ENCODE results near the gene MTHFSD.

The MTHFSD gene

DNA sequence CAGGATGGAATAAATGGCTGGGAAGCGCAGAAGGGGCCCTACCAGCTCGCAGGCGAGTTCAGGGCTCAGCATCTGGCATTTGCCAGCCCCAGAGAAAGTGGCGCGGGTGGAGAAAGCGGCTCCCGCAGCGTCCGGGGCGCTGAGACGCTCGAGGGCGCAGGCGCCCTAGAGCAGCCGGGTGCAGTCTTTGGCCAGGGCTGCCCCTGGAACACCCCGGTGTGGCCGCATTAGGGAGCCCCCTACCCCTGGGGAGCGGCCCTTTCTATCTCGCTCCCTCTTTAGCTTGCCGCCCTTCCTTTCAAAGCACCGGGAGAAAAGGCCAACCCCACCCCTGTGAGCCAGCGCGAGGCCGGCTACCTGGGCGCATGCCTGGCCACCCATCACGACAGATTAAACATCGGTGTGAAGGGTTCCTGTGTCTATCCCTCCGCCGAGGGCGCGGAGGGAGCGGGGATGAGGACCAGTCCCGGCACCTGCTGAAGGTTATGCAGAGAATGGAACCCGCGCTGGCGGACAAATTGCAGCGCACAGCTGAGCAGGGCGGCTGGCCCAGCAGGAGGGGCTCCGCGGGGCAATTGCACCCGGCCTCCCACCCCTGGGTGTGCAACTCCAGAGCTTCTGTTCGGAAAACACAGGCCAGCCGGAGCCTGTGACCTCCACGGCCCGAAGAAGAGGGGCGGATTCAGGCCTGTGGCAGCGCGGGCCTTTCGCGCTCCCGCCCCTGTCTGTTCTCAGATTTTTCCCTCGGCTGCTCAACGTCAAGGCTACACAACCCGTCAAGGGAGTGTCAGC, 60.3 kb downstream of the MTHFSD start:
- Histone ChIP-seq H3K27me3 (replicated peaks; ENCODE audit: insufficient read depth, low read length) (peaks cover 61% of the 10 kb centered on the region), H4K20me1 (ENCODE audit: insufficient read depth, low read length) (no peaks in the 10 kb centered on the region), H3K9me2 (replicated peaks; ENCODE audit: insufficient read depth, low read length) (no peaks in the 10 kb centered on the region), H3K9ac (ENCODE audit: low read length) (no peak overlapping the region), H2AFZ (ENCODE audit: low read length) (no peak overlapping the region), H3K4me3 (ENCODE audit: low read length) (no peak overlapping the region), H3K4me2 (ENCODE audit: low read depth, low read length) (no peak overlapping the region), H3K4me1 (ENCODE audit: low read length) (no peaks in the 10 kb centered on the region), H3K79me2 (ENCODE audit: low read length) (no peaks in the 10 kb centered on the region), H3K36me3 (replicated peaks; ENCODE audit: insufficient read depth, low read length) (no peaks in the 10 kb centered on the region), H3K9me3 (replicated peaks; ENCODE audit: insufficient read depth, low read length) (no peaks in the 10 kb centered on the region), H3F3A (ENCODE audit: insufficient read depth, low read length) (no peaks in the 10 kb centered on the region), H3K27ac (ENCODE audit: low read length) (no peak overlapping the region)
- no peak for DNase-seq
- TF ChIP-seq CTCF (IDR thresholded peaks at IDR 0.05; ENCODE audit: low read length), result no peak
- TF ChIP-seq EZH2 (optimal IDR thresholded peaks at IDR 0.05; ENCODE audit: low read depth, low read length), result no peak
- no peak for TF ChIP-seq EZH2phosphoT487 (IDR thresholded peaks at IDR 0.05; ENCODE audit: low read length)

DNA sequence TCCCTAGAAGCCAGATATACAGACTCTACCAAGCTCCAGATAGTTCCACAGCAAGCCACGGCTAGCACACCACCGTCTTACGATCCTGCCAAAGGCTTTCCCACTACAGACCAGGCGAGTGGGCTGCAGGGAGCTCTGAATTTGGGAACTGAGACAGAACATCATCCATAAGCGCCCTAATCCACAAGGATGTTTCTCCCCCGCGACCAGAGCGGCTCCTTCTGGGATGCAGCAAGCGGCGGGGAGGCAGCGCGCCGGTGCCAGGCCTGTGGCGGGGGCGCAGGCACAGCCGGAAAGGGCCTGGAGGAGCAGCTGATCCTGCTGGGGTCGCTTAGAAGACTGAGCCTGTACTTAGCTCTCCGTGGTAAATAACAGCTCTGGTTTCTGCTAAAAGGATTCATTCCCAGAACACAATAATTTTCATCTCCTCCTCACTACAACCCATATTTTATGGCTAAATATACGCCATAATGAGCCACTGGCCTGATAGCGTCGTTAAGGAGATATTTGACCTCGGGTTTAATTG, 60.9 kb downstream of the MTHFSD start:
- H3K9me2 ChIP-seq (replicated peaks; ENCODE audit: insufficient read depth, low read length), result no peaks in the 10 kb centered on the region
- no peaks in the 10 kb centered on the region for H3K36me3 ChIP-seq (replicated peaks; ENCODE audit: insufficient read depth, low read length)
- H3K79me2 ChIP-seq (ENCODE audit: low read length), result no peaks in the 10 kb centered on the region
- TF ChIP-seq EZH2phosphoT487 (IDR thresholded peaks at IDR 0.05; ENCODE audit: low read length), result no peak
- no peaks in the 10 kb centered on the region for H4K20me1 ChIP-seq (ENCODE audit: insufficient read depth, low read length)
- no peak overlapping the region for H3K9ac ChIP-seq (ENCODE audit: low read length)
- no peak overlapping the region for H2AFZ ChIP-seq (ENCODE audit: low read length)
- no peak overlapping the region for H3K4me3 ChIP-seq (ENCODE audit: low read length)
- DNase-seq, result no peak
- H3K4me1 ChIP-seq (ENCODE audit: low read length), result no peaks in the 10 kb centered on the region
- no peaks in the 10 kb centered on the region for H3F3A ChIP-seq (ENCODE audit: insufficient read depth, low read length)
- no peak overlapping the region for H3K27ac ChIP-seq (ENCODE audit: low read length)
- no peaks in the 10 kb centered on the region for H3K9me3 ChIP-seq (replicated peaks; ENCODE audit: insufficient read depth, low read length)
- peaks cover 55% of the 10 kb centered on the region for H3K27me3 ChIP-seq (replicated peaks; ENCODE audit: insufficient read depth, low read length)
- H3K4me2 ChIP-seq (ENCODE audit: low read depth, low read length), result no peak overlapping the region

GRCh38 chr16:86492961-86493629, 61.9 kb downstream of the MTHFSD start:
- Histone ChIP-seq H3K9ac (ENCODE audit: low read length) (no peak overlapping the region), H3K79me2 (ENCODE audit: low read length) (no peaks in the 10 kb centered on the region), H3K9me2 (replicated peaks; ENCODE audit: insufficient read depth, low read length) (no peaks in the 10 kb centered on the region), H2AFZ (ENCODE audit: low read length) (no peak overlapping the region), H3K4me2 (ENCODE audit: low read depth, low read length) (no peak overlapping the region), H3K4me1 (ENCODE audit: low read length) (no peaks in the 10 kb centered on the region), H3K27ac (ENCODE audit: low read length) (no peak overlapping the region), H4K20me1 (ENCODE audit: insufficient read depth, low read length) (no peaks in the 10 kb centered on the region), H3K4me3 (ENCODE audit: low read length) (no peak overlapping the region), H3K27me3 (replicated peaks; ENCODE audit: insufficient read depth, low read length) (peaks cover 45% of the 10 kb centered on the region), H3K36me3 (replicated peaks; ENCODE audit: insufficient read depth, low read length) (no peaks in the 10 kb centered on the region), H3F3A (ENCODE audit: insufficient read depth, low read length) (no peaks in the 10 kb centered on the region), H3K9me3 (replicated peaks; ENCODE audit: insufficient read depth, low read length) (no peaks in the 10 kb centered on the region)
- DNase-seq, result no peak
- TF ChIP-seq EZH2phosphoT487 (IDR thresholded peaks at IDR 0.05; ENCODE audit: low read length) (no peak), EZH2 (optimal IDR thresholded peaks at IDR 0.05; ENCODE audit: low read depth, low read length) (no peak), CTCF (IDR thresholded peaks at IDR 0.05; ENCODE audit: low read length) (no peak)

All from MM.1S (cell line).